Progenitor cell of endocrine pancreas (in vitro differentiated cells): Measurements from ENCODE around the gene GOLGB1. TPM values are rescaled to one million over a fixed set of nuclear protein-coding genes. Genes with fewer than 3 reads are reported as not detected.

Experiments
- DNase-seq: peaks from one replicate; pipeline ENCODE4 v3.0.0; 2021; ENCODE audit warnings: low spot score; ENCODE audit not compliant: unreplicated experiment
- H3K27ac Mint-ChIP-seq: 2 replicates; pipeline ENCODE4 v1.8.0; 2021; ENCODE audit warnings: mild to moderate bottlenecking, moderate library complexity, mixed read lengths
- H3K27me3 Mint-ChIP-seq: 2 replicates; pipeline ENCODE4 v1.8.0; 2021; ENCODE audit warnings: mixed read lengths
- H3K36me3 Mint-ChIP-seq: 2 replicates; pipeline ENCODE4 v1.8.0; 2022; ENCODE audit warnings: mixed read lengths; ENCODE audit not compliant: insufficient read depth
- H3K4me1 Mint-ChIP-seq: 2 replicates; pipeline ENCODE4 v1.8.0; 2021; ENCODE audit warnings: low read depth, mixed read lengths
- H3K4me3 Mint-ChIP-seq: 2 replicates; pipeline ENCODE4 v1.8.0; 2021; ENCODE audit warnings: low read depth, mild to moderate bottlenecking, moderate library complexity, mixed read lengths
- H3K9me3 Mint-ChIP-seq: 2 replicates; pipeline ENCODE4 v1.8.0; 2021; ENCODE audit warnings: low read depth, mixed read lengths
- total RNA-seq: library from RNA; stranded (reverse); gene quantifications from 2 replicates; pipeline ENCODE4 v1.2.1, GENCODE V29; 2021
- TF ChIP-seq, protein P1 (sequence below): fragments of 200-600 bp; sonication (generic); IDR thresholded peaks from one replicate; pipeline ENCODE4 v1.5.0; 2021; ENCODE audit warnings: antibody characterized with exemption, mild to moderate bottlenecking; ENCODE audit not compliant: unreplicated experiment

Gene GOLGB1
- total RNA-seq, 1 donor from 2014 or later: 63.0 TPM

DNA sequence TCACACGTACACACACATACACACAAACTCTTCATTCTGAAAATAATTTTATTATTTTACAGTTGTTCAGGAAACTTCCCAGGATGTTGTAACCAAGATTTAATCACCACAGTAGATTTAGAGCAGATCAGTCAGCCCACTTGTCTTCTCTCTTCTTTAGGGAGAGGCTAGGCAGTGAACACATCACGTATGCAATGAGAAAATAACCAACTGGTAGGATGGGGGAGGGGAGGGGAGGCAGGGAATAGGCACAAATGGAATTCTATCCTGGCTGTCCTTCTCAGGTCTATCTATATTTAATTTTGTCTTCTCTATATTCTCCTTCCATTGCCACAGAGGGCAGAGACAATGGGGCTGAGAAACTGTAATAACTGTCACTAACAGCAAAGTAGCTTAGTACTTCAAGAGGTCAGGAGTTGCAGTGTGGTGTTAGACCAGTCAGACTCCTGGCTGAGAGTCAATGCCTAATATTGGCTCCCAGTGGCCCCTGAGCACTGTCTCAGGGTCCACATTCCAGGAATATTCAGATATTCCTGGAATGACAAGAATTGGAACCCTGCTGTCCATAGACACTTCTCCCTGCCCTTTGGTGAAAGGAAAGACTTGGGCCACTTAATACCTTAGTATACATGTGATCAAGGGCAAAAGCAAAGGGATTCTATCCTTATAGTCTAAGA is 86.2 kb downstream of the GOLGB1 start:
- H3K9me3 Mint-ChIP-seq: no peaks in the 10 kb centered on the region
- TF ChIP-seq, protein P1, sequence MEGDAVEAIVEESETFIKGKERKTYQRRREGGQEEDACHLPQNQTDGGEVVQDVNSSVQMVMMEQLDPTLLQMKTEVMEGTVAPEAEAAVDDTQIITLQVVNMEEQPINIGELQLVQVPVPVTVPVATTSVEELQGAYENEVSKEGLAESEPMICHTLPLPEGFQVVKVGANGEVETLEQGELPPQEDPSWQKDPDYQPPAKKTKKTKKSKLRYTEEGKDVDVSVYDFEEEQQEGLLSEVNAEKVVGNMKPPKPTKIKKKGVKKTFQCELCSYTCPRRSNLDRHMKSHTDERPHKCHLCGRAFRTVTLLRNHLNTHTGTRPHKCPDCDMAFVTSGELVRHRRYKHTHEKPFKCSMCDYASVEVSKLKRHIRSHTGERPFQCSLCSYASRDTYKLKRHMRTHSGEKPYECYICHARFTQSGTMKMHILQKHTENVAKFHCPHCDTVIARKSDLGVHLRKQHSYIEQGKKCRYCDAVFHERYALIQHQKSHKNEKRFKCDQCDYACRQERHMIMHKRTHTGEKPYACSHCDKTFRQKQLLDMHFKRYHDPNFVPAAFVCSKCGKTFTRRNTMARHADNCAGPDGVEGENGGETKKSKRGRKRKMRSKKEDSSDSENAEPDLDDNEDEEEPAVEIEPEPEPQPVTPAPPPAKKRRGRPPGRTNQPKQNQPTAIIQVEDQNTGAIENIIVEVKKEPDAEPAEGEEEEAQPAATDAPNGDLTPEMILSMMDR: no peak
- DNase-seq: no peak
- peaks cover 16% of the 10 kb centered on the region for H3K36me3 Mint-ChIP-seq
- no peak overlapping the region for H3K27ac Mint-ChIP-seq
- no peaks in the 10 kb centered on the region for H3K27me3 Mint-ChIP-seq
- no peaks in the 10 kb centered on the region for H3K4me1 Mint-ChIP-seq
- H3K4me3 Mint-ChIP-seq: no peak overlapping the region

DNA sequence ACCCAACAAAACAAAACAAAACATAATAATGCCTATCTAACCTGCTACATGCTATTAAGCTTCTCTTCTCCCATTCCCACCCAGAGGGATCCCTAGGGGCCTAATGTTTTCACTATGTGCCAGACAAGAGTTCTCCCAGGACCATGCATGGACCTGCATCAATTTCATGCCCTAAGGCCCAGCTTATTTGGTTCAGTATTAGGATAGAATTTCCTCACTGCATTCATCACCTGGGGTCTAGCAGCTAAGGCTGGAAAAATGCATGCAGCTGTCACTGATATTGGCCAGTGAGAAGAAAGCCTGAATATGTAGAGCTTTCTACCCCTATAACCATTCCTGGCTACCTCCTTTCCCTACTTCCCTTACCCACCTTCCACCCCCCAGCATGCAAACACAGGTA is 86.8 kb downstream of the GOLGB1 start:
- Mint-ChIP-seq H3K4me1 (no peaks in the 10 kb centered on the region), H3K27ac (no peak overlapping the region), H3K9me3 (no peaks in the 10 kb centered on the region), H3K36me3 (peaks cover 16% of the 10 kb centered on the region), H3K4me3 (no peak overlapping the region), H3K27me3 (no peaks in the 10 kb centered on the region)
- TF ChIP-seq, protein P1: no peak
- no peak for DNase-seq

DNA sequence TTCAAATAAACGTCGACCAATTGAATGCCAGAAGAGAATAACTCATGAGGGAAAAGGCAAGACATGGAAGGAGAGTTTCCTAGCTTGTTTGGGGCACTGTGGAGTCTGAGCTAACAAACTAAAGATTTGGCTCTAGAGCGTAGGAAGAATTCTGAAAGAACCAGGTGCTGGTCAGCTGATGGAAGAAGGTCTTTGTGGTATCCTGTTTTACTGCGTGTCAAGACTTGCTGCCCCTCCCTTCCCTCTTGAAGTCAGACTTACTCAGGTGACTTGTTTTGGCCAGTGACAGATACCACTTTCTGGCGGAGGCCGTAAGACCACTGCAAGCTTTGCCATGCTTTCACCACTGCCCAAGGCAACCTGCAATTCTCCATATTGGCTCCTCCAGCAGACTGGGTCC is 88.2 kb downstream of the GOLGB1 start:
- no peaks in the 10 kb centered on the region for H3K9me3 Mint-ChIP-seq
- TF ChIP-seq, protein P1: no peak
- no peak for DNase-seq
- peaks cover 13% of the 10 kb centered on the region for H3K36me3 Mint-ChIP-seq
- no peak overlapping the region for H3K4me3 Mint-ChIP-seq
- no peaks in the 10 kb centered on the region for H3K27me3 Mint-ChIP-seq
- H3K27ac Mint-ChIP-seq: no peak overlapping the region
- H3K4me1 Mint-ChIP-seq: no peaks in the 10 kb centered on the region

DNA sequence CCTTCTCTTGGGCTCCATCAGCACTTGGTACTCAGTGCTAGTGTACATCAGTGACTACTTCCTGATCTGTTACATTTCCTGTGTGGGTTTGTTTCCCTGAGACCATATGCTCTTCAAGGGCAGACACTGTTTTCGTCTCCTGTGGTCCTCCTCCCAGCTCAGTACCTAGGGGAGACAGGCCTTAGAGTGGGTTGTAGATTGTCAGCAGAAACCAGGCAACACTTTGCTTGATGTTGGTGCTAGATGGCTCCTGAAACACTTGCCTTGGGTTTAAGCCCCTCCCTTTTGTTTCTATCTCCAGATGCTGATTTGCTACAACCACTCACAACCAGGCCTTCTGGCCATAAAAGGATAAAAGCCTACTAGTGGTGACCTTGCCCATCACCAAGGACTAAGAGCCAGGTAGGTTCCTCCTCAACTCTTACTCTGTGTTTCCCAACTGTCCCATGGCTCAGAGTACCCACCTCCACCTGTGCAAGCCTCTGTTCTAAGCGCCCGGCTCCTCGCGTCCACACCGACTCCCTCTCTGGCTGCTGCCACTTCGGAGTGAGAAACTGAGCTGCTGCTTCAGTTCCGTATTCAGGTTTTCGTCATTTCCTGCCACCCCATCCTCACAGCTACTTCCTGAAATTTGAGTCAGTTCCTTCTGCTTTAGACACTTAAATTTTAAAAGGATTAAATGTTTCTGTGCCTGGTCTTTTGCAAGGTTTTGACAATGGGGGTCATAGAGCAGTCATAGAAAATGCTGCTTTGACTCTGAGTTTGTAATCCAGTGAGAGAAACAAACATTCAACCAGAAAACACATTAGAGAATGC is 89.0 kb downstream of the GOLGB1 start, which contains the start of gene HCLS1:
Gene HCLS1, minus strand, starts transcription at position 548 of the 816 bp plus-strand sequence. CDS start 2,556 bp downstream, outside the sequence.
- TF ChIP-seq, protein P1: no peak
- Mint-ChIP-seq H3K27ac (no peak within 1 kb of the TSS), H3K27me3 (no peaks in the 10 kb centered on the region), H3K4me3 (no peak within 1 kb of the TSS), H3K36me3 (peaks cover 9% of the 10 kb centered on the region), H3K4me1 (no peaks in the 10 kb centered on the region), H3K9me3 (no peaks in the 10 kb centered on the region)
- no peak for DNase-seq

DNA sequence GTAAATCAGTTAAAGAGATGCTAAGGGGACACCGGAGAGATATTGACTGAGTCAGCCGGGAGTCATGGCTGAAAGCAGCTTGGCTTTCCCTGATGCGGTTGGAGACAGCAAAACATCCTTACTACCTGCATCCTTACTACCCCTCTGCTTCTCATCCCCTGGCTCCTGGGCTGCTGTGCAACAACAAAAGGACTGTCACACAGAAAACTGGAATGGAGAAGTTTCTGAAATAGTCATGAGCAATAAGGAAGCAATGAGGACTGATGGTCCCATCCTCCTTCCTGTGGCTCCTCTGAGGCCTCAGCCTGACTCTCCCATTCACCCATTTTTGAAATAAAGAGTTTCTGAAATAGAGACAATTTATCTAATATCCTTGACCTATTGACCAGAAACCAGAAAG is 90.0 kb downstream of the GOLGB1 start:
- TF ChIP-seq, protein P1: no peak
- Mint-ChIP-seq H3K4me1 (no peaks in the 10 kb centered on the region), H3K9me3 (no peaks in the 10 kb centered on the region), H3K4me3 (no peak overlapping the region), H3K27me3 (no peaks in the 10 kb centered on the region), H3K36me3 (peaks cover 7% of the 10 kb centered on the region), H3K27ac (no peak overlapping the region)
- DNase-seq: no peak
